Activated T-cell treated with anti-CD3 and anti-CD28 coated beads, Interleukin-2, amount 50 U/mL, for 72 hours (primary cell): Measurements from ENCODE around the gene COX19. TPM values are rescaled to one million over a fixed set of nuclear protein-coding genes. Genes with fewer than 3 reads are reported as not detected.

Experiments
- ATAC-seq, 2 donors: fragments of 150-1000 bp; cut with Tn5 transposase; replicated peaks in 1 of 2; 2 replicates each; pipeline ENCODE4 v1.10.0; 2021; ENCODE audit warnings: moderate library complexity in 2 of 2, mild to moderate bottlenecking in 1 of 2
- DNase-seq, 2 donors: peaks; one replicate each; pipeline ENCODE4 v3.0.0; 2021 to 2022; ENCODE audit warnings: mixed read lengths in 1 of 2
- H3K27ac Mint-ChIP-seq: one replicate; pipeline ENCODE4 v1.8.0; 2022; ENCODE audit warnings: mild to moderate bottlenecking, moderate library complexity, mixed read lengths
- H3K27me3 Mint-ChIP-seq: one replicate; pipeline ENCODE4 v1.8.0; 2022; ENCODE audit warnings: low read depth, mixed read lengths
- H3K36me3 Mint-ChIP-seq, 2 donors: one replicate each; pipeline ENCODE4 v1.8.0; 2022; ENCODE audit warnings: mixed read lengths in 2 of 2, mild to moderate bottlenecking in 1 of 2; ENCODE audit not compliant: insufficient read depth in 2 of 2
- H3K4me1 Mint-ChIP-seq: one replicate; pipeline ENCODE4 v1.8.0; 2022; ENCODE audit warnings: low read depth, mixed read lengths
- H3K4me3 Mint-ChIP-seq, 2 donors: one replicate each; pipeline ENCODE4 v1.8.0; 2022; ENCODE audit warnings: mild to moderate bottlenecking in 2 of 2, mixed read lengths in 2 of 2, moderate library complexity in 2 of 2
- H3K9me3 Mint-ChIP-seq, 2 donors: one replicate each; pipeline ENCODE4 v1.8.0; 2022; ENCODE audit warnings: mixed read lengths in 2 of 2
- total RNA-seq, 2 donors: library from RNA; stranded (reverse); gene quantifications; one replicate each; pipeline ENCODE4 v1.2.3, GENCODE V29; 2022

COX19 gene
- total RNA-seq, 2 donors from 2014 or later = 20.8 to 28.4 TPM

DNA sequence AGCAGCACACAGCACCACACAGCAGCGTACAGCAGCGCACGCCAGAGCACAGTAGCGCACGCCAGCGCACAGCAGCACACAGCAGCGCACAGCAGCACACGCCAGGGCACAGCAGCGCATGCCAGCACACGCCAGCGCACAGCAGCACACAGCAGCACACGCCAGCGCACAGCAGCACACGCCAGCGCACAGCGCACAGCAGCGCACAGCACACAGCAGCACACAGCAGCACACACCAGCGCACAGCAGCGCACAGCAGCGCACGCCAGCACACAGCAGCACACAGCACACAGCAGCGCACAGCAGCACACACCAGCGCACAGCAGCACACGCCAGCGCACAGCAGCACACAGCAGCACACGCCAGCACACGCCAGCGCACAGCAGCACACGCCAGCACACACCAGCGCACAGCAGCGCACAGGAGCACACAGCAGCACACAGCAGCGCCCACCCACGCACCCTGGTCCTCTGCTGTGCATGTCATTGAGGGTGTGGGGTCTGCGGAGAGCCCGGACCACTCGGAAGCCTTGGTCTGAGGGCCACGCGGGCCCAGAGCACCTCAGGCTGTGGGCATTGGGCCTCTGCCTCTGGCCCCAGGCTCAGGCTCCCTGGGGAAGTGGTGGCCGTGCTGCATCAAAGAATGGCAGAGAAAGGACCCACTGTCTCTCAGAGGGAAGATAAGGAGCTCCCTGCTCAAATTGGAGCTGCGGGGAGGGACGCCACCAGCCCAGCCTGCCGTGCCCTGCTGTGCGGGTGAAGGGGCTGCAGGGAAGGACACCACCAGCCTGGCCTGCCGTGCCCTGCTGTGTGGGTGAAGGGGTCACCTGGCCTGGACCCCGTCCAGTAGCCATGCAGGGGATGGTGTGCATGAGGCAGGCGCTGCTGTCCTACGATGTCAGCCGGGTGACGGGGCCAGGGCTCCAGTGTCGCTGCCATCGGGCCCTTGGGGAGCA lies 41.5 kb upstream of the COX19 start:
- no peaks in the 10 kb centered on the region for H3K4me1 Mint-ChIP-seq
- peaks cover 2% of the 10 kb centered on the region in 2 donors for H3K36me3 Mint-ChIP-seq
- no peak overlapping the region for H3K27ac Mint-ChIP-seq
- ATAC-seq = no peak
- DNase-seq = no peak
- H3K4me3 Mint-ChIP-seq = no peak overlapping the region
- no peaks in the 10 kb centered on the region for H3K27me3 Mint-ChIP-seq
- H3K9me3 Mint-ChIP-seq = no peaks in the 10 kb centered on the region

DNA sequence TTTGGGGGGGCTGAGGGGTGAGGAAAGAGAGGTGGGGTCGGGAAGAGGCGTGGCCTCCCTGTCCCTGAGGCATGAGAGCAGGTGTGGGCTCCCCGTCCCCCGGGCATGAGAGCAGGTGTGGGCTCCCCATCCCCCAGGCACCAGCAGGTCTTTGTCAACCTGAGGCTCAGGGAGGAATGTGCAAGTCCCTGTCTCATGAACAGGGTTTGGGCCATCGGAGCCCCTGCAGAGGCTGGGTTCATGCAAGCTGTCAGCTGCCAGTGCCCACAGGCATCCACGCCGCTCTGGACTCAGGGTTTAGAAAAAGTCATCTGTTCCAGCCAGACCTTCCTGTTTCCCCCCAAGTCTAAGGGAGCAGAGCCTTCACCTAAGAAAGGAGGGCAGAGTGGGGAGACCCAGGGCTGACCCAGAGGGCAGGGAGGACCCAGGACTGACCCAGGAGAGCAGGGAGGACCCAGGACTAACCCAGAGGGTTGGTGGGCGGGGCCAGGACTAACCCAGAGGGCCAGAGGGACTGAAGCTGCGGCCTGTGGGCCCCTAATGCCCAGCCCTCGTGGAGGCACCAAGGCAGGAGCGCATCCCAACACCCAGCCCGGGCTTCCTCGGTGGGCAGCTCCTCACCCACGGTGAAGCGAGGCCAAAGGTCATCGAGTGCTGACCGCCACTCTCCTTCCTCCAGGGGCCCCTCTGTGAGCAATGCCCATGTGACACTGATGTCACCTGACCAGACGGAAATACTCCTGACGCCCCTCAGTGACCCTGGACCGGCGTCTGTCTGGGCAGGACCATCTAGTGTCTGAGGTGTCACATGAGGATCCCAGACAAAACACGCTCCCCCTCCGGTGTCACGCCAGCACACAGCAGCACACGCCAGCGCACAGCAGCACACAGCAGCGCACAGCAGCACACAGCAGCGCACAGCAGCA lies 40.1 kb upstream of the COX19 start:
- Mint-ChIP-seq H3K27me3 (no peaks in the 10 kb centered on the region), H3K27ac (no peak overlapping the region), H3K9me3 (peaks cover 0 to 2% of the 10 kb centered on the region in 2 donors), H3K36me3 (no peaks in the 10 kb centered on the region), H3K4me3 (no peak overlapping the region), H3K4me1 (peaks cover 8% of the 10 kb centered on the region)
- no peak for DNase-seq
- no peak for ATAC-seq

DNA sequence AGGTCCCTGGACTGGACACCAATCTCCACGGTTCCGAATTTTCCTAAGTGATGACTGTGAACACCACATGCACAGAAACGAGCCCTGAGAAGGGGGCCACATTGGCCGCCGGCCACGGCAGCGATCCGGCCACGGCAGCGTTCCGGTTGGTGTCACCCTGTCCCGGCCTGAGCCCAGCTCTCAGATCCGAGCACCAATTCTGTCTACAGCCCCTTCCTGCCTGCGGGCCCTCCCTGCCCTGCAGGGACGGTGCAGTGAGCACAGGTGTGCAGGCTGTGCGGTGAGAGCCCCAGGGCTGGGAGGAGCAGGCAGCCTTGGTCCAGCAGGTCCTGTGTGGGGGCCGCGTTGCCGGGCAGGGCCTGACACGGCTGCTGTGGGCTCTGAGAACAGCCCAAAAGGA lies 39.3 kb upstream of the COX19 start:
- peaks cover 0 to 2% of the 10 kb centered on the region in 2 donors for H3K9me3 Mint-ChIP-seq
- peaks cover 8% of the 10 kb centered on the region for H3K4me1 Mint-ChIP-seq
- ATAC-seq (no peak), DNase-seq (no peak)
- H3K36me3 Mint-ChIP-seq = no peaks in the 10 kb centered on the region
- H3K27me3 Mint-ChIP-seq = no peaks in the 10 kb centered on the region
- H3K27ac Mint-ChIP-seq = no peak overlapping the region
- H3K4me3 Mint-ChIP-seq = no peak overlapping the region

DNA sequence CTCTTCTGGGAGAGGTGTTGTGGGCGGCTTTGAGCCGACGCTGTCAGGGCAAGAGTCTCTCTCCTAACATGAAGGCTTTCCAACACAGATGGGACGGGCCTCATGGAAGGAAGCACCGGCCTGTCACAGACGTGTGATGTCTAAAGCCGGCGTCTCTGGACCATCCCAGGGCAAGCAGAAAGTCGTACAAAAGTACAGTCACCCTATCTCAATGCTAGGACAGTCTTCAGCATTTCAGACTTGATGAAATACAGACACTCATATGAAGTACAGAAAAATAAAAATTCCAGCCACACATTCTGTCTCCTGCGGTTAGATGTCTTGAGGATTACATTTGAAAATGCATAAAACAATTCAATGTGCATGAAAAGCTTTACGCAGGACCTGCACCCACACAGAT lies 38.2 kb upstream of the COX19 start:
- Mint-ChIP-seq H3K27ac (no peak overlapping the region), H3K9me3 (peaks cover 0 to 2% of the 10 kb centered on the region in 2 donors), H3K4me3 (no peak overlapping the region), H3K27me3 (no peaks in the 10 kb centered on the region), H3K36me3 (no peaks in the 10 kb centered on the region), H3K4me1 (peaks cover 8% of the 10 kb centered on the region)
- no peak for DNase-seq
- no peak for ATAC-seq

DNA sequence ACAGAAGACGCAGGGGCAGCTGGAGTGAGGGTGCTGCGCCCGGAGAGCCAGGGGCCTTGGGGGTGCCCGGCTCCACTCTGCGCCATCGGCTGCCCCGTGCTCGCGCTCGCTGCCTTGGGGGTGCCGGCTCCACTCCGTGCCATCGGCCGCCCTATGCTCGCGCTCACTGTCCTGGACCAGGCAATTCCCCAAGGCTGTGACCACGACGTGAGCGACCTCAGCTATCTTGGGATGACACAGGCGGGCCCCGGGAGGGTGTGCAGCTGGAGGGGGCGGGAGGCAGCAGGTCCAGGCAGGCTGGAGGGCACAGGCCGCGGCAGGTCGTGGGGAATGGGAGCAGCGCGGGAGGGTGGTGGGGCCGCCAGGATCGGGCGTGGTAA lies 37.4 kb upstream of the COX19 start:
- Mint-ChIP-seq H3K4me3 (no peak overlapping the region), H3K4me1 (peaks cover 8% of the 10 kb centered on the region), H3K36me3 (no peaks in the 10 kb centered on the region), H3K27me3 (no peaks in the 10 kb centered on the region), H3K9me3 (peaks cover 0 to 2% of the 10 kb centered on the region in 2 donors), H3K27ac (no peak overlapping the region)
- ATAC-seq = no peak
- DNase-seq = no peak

DNA sequence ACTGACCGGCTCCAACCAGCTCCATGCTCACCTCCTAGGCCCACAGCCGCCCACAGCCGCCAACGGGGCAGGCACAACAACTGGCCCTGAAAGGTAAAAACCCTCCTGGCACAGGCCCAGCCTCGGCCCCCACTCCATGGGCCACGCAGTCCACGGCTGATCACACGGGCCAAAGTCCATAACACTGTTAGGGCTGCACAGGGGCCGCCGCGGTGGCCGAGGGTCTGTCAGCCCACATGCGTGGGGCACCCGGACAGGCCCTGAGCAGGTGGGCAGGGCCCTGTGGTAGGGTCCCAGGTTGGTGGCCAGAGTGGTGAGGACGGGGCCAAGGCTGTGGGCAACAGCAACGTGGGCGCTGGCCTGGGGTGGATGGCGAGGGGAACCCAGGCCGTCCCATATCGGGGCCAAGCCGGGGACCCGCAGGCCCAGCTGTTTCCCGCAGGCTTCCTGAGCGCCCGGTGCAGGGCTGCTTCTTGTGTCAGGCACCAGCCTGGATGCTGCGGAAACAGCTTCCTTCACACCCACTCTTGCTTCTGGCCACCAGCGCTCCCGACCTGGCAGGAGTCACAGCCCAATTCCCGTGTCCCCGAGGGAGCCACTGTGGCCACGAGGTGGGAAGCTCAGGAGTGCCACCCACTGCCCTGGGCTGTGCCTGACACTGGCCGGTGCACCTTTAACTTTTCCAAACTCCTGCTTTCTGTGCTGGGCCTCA lies 36.8 kb upstream of the COX19 start:
- peak in 1 of 2 donors; percentile 15 for ATAC-seq
- Mint-ChIP-seq H3K9me3 (peaks cover 0 to 2% of the 10 kb centered on the region in 2 donors), H3K27ac (no peak overlapping the region), H3K27me3 (no peaks in the 10 kb centered on the region), H3K4me3 (no peak overlapping the region), H3K4me1 (peaks cover 8% of the 10 kb centered on the region), H3K36me3 (no peaks in the 10 kb centered on the region)
- DNase-seq = no peak

DNA sequence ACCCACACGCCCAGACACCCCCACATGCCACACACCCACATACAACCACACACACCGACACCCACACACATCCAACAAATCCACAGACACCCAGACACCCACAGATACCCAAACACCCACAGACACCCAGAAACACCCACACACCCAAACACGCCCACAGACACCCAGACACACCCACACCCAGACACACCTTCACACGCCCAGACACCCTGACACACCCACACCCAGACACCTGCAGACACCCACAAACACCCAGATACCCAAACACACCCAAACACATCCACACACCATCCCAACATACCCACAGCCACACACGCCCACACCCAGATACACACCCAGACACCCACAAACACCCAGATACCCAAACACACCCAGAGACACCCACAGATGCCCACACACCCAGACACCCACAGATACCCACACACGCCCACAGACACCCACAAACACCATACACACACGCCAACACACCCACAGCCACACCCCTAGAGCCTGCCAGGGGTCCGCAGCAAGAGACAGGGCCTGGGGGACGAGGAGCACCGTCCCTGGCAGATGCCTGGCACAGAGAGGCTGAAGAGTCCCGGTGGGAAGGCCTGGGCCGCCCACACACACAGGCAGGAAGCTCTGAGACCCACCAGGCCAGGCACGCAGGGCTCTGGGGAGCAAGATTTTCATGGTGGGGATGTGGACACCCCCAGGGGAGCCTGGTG lies 36.1 kb upstream of the COX19 start:
- Mint-ChIP-seq H3K27ac (peak overlapping the region; percentile 36), H3K36me3 (no peaks in the 10 kb centered on the region), H3K27me3 (no peaks in the 10 kb centered on the region), H3K4me1 (peaks cover 8% of the 10 kb centered on the region), H3K9me3 (peaks cover 0 to 2% of the 10 kb centered on the region in 2 donors), H3K4me3 (no peak overlapping the region)
- DNase-seq = no peak
- ATAC-seq = peak in 1 of 2 donors; percentile 11

DNA sequence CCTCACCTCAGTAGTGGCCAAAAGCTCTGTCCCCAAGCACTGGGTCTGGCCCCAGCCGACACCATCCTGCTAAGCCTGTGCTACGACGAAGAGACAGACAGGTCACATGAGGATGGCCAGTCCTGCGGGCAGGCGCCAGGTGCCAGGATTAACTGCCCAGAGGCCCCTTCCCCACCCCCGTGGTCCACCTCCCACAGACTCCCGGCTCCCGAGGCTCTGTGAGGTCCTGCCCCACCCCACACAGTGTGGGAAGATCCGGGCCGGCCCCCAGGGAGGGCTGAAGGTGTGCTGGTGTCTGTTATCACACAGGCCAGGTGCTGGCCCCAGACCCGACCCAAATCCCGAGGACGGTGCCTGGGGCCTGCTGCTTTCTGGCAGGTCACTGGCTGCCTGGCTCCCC lies 34.9 kb upstream of the COX19 start:
- no peaks in the 10 kb centered on the region for H3K36me3 Mint-ChIP-seq
- DNase-seq (no peak), ATAC-seq (no peak)
- H3K4me3 Mint-ChIP-seq = no peak overlapping the region
- H3K27me3 Mint-ChIP-seq = no peaks in the 10 kb centered on the region
- H3K9me3 Mint-ChIP-seq = peaks cover 0 to 2% of the 10 kb centered on the region in 2 donors
- peaks cover 8% of the 10 kb centered on the region for H3K4me1 Mint-ChIP-seq
- H3K27ac Mint-ChIP-seq = no peak overlapping the region

DNA sequence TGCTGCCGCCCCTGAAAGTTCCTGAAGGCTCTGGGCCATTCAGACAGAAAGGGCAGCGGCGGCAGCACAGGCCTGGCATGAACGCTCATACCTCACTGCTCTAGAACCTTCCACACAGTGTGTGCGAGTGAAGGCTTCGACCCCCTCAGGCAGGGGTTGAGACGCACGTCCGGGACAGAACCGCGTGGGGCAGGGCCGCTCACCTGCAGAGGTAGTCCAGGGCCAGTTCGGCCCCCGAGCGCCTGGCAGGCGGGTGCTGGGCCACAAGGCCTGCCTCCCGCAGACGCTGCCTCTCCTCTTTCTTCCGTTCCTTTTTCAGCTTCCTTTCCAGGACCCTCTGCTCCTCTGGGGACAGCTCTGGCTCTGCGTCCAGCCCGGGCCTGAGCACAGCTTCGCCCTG lies 34.4 kb upstream of the COX19 start:
- Mint-ChIP-seq H3K27ac (no peak overlapping the region), H3K4me3 (no peak overlapping the region), H3K9me3 (peaks cover 0 to 2% of the 10 kb centered on the region in 2 donors), H3K36me3 (no peaks in the 10 kb centered on the region), H3K27me3 (no peaks in the 10 kb centered on the region), H3K4me1 (peaks cover 8% of the 10 kb centered on the region)
- ATAC-seq = no peak
- DNase-seq = no peak

DNA sequence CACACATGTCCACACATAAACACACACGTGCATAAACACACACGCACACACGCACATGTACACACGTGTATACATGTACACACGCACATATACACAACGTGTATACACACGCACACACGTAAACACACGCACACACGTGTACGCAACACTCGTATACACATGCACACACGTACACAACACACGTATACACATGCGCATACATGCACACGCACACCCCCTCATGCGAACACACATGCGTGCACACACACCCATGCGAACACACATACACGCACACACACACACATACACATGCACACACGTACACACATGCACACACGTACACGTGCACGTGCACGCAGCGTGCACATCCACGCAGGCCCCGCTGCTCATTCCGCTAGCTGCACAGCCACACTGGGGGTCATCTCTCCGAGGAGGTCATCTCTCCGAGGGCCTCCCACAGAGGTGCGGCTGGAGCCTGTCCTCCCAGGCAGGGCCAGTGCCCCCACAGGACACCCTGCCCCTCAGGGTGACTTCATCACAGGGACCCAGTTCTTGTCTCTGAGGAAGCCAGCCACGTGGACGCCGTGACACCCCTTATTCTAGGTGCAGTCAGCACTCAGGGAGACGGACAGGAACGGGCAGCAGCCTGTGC lies 33.5 kb upstream of the COX19 start:
- Mint-ChIP-seq H3K36me3 (no peaks in the 10 kb centered on the region), H3K9me3 (peaks cover 0 to 2% of the 10 kb centered on the region in 2 donors), H3K27me3 (no peaks in the 10 kb centered on the region), H3K4me1 (peaks cover 8% of the 10 kb centered on the region), H3K4me3 (no peak overlapping the region), H3K27ac (no peak overlapping the region)
- DNase-seq = no peak
- no peak for ATAC-seq

DNA sequence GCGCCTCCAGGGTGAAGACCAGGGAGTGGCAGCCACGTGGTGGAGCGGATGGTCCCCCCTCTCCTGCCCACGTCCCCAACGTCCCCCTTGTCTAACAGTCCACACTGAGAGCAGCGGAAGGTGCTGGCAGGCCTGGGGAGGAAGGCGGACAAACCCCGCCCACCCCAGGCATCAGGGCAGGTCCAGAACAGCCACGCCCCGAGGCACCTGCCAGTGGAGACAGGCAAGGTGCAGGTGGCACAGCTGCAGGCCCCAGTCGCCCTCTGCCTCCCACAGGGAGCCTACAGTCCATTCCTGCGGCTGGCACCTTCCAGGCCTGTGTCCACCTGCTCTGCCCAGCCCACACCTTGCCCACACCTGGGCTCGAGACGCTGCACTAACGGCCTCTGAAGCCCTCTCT lies 32.6 kb upstream of the COX19 start:
- H3K9me3 Mint-ChIP-seq = peaks cover 0 to 2% of the 10 kb centered on the region in 2 donors
- no peak overlapping the region for H3K4me3 Mint-ChIP-seq
- H3K27me3 Mint-ChIP-seq = no peaks in the 10 kb centered on the region
- no peak overlapping the region for H3K27ac Mint-ChIP-seq
- DNase-seq (no peak), ATAC-seq (no peak)
- no peaks in the 10 kb centered on the region for H3K36me3 Mint-ChIP-seq
- peaks cover 8% of the 10 kb centered on the region for H3K4me1 Mint-ChIP-seq

DNA sequence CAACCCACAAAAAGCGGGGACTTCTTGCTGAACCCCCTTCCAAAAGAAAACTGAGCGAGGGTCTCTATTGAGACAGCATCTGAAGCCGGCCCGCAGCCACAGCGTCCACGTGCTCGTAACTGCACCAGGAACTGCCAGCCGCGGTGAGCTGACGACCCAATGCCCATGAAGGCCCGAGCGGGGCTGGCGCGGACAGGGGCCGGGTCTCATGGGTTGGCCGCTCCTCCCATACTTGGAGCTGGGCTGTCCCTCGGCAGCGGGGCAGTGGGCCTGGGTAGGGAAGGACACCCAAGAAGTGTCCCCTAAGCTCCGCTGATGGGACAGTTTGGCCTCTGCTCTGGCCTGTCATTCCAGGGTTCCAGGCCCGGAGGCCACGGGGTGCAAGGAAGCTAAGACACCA lies 30.0 kb upstream of the COX19 start:
- no peaks in the 10 kb centered on the region for H3K9me3 Mint-ChIP-seq
- H3K4me3 Mint-ChIP-seq = no peak overlapping the region
- no peak overlapping the region for H3K27ac Mint-ChIP-seq

More for the DNA sequence above, 30.0 kb upstream of the COX19 start:
- Mint-ChIP-seq H3K27me3 (no peaks in the 10 kb centered on the region), H3K36me3 (no peaks in the 10 kb centered on the region), H3K4me1 (no peaks in the 10 kb centered on the region)
- DNase-seq = no peak
- no peak for ATAC-seq
